Superior temporal gyrus (tissue), 1 donor: Measurements from ENCODE around the gene VILL.
"Not testable (repeated sequence)": the region's sequence is repeated elsewhere in the genome, so short reads cannot be mapped to it uniquely, and the experiment has no call there.

Experiments used
- DNase-seq: peaks from one replicate; pipeline ENCODE4 v3.0.0-alpha.2; 2016; ENCODE audit errors: extremely low spot score

VILL gene

GRCh38 chr3:37963635-37964034 is 27.0 kb upstream of the VILL start:
- DNase-seq, result no peak

GRCh38 chr3:37964146-37964545 is 26.4 kb upstream of the VILL start:
- DNase-seq, result no peak

GRCh38 chr3:37964716-37965115 is 25.9 kb upstream of the VILL start:
- no peak for DNase-seq

GRCh38 chr3:37967260-37967881 is 23.2 kb upstream of the VILL start:
- DNase-seq, result peak; percentile 71

GRCh38 chr3:37968199-37968598 is 22.4 kb upstream of the VILL start:
- peak; percentile 61 for DNase-seq

GRCh38 chr3:37968813-37969595 is 21.6 kb upstream of the VILL start:
- peak; percentile 53 for DNase-seq

- DNase-seq, result no peak
Measured at GRCh38 chr3:37969596-37970100, 20.9 kb upstream of the VILL start.

- DNase-seq, result no peak
Measured at GRCh38 chr3:37970802-37971201, 19.8 kb upstream of the VILL start.

- DNase-seq, result no peak
Measured at GRCh38 chr3:37971467-37971866, 19.1 kb upstream of the VILL start.

- DNase-seq, result not testable (repeated sequence)
Measured at GRCh38 chr3:37972056-37972455, 18.5 kb upstream of the VILL start.

- DNase-seq, result no peak
Measured at GRCh38 chr3:37973246-37974054, 17.1 kb upstream of the VILL start.

GRCh38 chr3:37974121-37975083 is 16.2 kb upstream of the VILL start:
- peak; percentile 89 for DNase-seq

GRCh38 chr3:37979541-37980461 is 10.8 kb upstream of the VILL start:
- no peak for DNase-seq

GRCh38 chr3:37980462-37981347 is 9.9 kb upstream of the VILL start:
- DNase-seq, result no peak

GRCh38 chr3:37981348-37981664 is 9.3 kb upstream of the VILL start:
- DNase-seq, result no peak

- DNase-seq, result no peak
Measured at GRCh38 chr3:37982331-37982730, 8.3 kb upstream of the VILL start.

GRCh38 chr3:37984051-37984450 is 6.5 kb upstream of the VILL start:
- no peak for DNase-seq

GRCh38 chr3:37984596-37984995 is 6.0 kb upstream of the VILL start:
- DNase-seq, result no peak

- no peak for DNase-seq
Measured at GRCh38 chr3:37985637-37986320, 4.8 kb upstream of the VILL start.
